Measurements from ENCODE around the gene IL11RA. TPM values are rescaled to one million over a fixed set of nuclear protein-coding genes. Genes with fewer than 3 reads are reported as not detected.
"Not testable (repeated sequence)": the region's sequence is repeated elsewhere in the genome, so short reads cannot be mapped to it uniquely, and the experiment has no call there.

The IL11RA gene
- total RNA-seq, 1 donor from 2014 or later = 10.4 TPM

GRCh38 chr9:34630402-34631154 lies 21.4 kb upstream of the IL11RA start:
- DNase-seq = no peak

GRCh38 chr9:34633166-34633565 lies 18.8 kb upstream of the IL11RA start:
- DNase-seq = no peak

- peak; percentile 81 for DNase-seq
Observed at GRCh38 chr9:34633851-34634550, 18.0 kb upstream of the IL11RA start.

- no peak for DNase-seq
Observed at GRCh38 chr9:34634551-34635248, 17.3 kb upstream of the IL11RA start.

- no peak for DNase-seq
Observed at GRCh38 chr9:34635556-34635955, 16.4 kb upstream of the IL11RA start.

GRCh38 chr9:34636791-34637355 lies 15.1 kb upstream of the IL11RA start:
- DNase-seq = no peak

GRCh38 chr9:34637356-34638137 lies 14.4 kb upstream of the IL11RA start, which contains the start of gene SIGMAR1:
SIGMAR1 (minus strand) TSS chr9:34637787; CDS start chr9:34637697, 90 bp downstream.
- DNase-seq = peak; percentile 95

GRCh38 chr9:34638138-34638445 lies 13.9 kb upstream of the IL11RA start:
- DNase-seq = no peak

GRCh38 chr9:34639322-34639721 lies 12.7 kb upstream of the IL11RA start:
- DNase-seq = not testable (repeated sequence)

GRCh38 chr9:34642679-34643078 lies 9.3 kb upstream of the IL11RA start:
- DNase-seq = no peak

GRCh38 chr9:34644766-34645314 lies 7.1 kb upstream of the IL11RA start:
- DNase-seq = no peak

- peak; percentile 93 for DNase-seq
Observed at GRCh38 chr9:34646211-34647083, 5.5 kb upstream of the IL11RA start, which contains the start of gene GALT. GALT (plus strand) TSS chr9:34646675; CDS start chr9:34646705, 30 bp downstream.

GRCh38 chr9:34647084-34647403 lies 4.9 kb upstream of the IL11RA start:
- DNase-seq = no peak

GRCh38 chr9:34647651-34648050 lies 4.3 kb upstream of the IL11RA start:
- DNase-seq = no peak

GRCh38 chr9:34648673-34649072 lies 3.3 kb upstream of the IL11RA start:
- no peak for DNase-seq

GRCh38 chr9:34650816-34651215 lies 1.2 kb upstream of the IL11RA start:
- DNase-seq = no peak

- peak; percentile 28 for DNase-seq
Observed at GRCh38 chr9:34651321-34651720, 664 bp upstream of the IL11RA start.

- no peak for DNase-seq
Observed at GRCh38 chr9:34652602-34653000, 616 bp downstream of the IL11RA start.

- peak; percentile 41 for DNase-seq
Observed at GRCh38 chr9:34653151-34654072, 1.4 kb downstream of the IL11RA start.

Data from dermis blood vessel endothelial cell (primary cell).